NCI-H446 treated with DMSO at 0.1 percent for 48 hours (cell line): ENCODE measurements around the gene ADGRL2.
A peak's percentile ranks its signal among the peaks of the same experiment; 100 is the strongest.

ENCODE experiments used
- DNase-seq: peaks from one replicate; lab custom pipeline; 2025; lab: John Stamatoyannopoulos, UW

The ADGRL2 gene

DNA sequence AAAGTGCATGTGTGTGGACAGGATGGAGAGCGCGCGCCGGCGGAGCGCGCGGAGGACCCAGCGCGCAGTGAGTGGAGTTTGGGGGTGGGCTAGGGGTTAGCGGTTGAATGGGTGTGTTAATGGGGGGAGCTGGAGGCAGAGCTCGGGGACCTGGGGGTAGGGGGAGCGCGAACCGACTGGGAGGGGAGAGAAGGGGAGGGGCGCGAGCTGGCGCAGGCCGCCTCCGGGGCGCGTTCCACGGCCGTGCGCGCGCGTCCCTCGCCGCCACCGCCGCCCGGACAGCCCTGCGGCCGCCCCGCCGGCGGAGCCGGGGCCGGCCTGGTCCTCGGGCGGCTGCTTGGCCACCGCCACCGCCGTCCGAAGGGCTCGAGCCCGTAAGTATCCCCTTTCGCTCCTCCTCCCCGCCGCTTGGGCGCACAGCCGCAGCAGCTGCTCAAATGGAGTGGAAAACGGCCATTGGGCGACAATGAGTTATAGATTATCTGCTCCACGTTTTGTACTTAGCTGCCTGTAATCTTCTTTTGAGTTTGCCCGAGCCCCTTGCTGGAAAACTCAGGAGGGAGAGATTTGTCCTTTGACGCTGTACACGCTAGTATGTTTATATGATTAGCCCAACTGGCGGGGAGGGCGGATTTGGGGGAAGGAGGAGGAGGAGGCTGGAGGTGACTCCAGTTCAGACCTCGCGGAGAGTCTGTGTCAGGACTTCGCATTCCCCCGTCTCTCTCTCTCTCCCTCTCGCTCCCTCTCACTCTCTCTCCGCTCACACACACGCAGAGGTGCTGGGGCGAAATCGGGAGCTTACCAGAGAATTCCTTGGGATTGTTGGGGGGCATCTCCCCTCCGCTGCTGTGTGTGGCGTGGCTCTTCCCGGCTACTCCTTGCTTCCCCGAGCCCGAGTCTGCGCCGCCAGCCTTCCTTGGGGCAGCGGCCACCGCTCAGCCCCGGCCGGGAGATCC is at the start of gene ADGRL2:
Gene ADGRL2, plus strand, starts transcription at position 240 of the 956 bp plus-strand sequence. CDS start 36,051 bp downstream, outside the sequence.
- peak; percentile 91 for DNase-seq

DNA sequence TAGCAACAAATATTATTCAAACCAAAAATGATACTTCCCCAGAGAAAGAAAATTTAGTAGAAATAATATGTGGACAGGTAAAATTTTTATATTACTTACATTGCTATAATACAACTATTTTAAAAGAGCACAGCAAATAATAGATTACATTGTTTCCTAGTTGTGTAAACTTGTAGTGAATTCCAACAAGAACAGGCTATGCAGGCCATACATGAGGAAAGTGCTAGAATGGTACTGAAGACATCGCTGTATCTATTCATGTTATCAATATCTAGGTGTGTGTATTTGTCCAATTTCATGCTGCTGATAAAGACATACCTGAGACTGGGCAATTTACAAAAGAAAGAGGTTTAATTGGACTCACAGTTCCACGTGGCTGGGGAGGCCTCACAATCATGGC is 47.9 kb upstream of the ADGRL2 start:
- DNase-seq = no peak

DNA sequence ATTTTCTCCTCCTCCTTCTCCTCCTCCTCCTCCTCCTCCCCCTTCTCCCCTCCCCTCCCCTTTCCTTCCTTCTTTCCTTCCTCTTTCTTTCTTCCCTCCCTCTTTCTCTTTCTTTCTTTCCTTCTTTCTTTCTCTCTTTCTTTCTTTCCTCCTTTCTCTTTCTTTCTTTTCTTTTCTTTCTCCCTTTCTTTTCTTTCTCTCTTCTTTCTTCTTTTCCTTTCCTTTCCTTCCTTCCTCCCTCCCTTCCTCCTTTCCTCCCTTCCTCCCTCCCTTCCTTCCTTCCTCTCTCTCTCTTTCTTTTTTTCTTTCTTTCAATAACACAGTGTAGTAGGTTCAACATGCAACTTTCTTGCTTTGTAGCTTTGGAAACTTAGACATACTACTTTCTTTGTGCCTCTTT is 46.3 kb upstream of the ADGRL2 start:
- DNase-seq = no peak

DNA sequence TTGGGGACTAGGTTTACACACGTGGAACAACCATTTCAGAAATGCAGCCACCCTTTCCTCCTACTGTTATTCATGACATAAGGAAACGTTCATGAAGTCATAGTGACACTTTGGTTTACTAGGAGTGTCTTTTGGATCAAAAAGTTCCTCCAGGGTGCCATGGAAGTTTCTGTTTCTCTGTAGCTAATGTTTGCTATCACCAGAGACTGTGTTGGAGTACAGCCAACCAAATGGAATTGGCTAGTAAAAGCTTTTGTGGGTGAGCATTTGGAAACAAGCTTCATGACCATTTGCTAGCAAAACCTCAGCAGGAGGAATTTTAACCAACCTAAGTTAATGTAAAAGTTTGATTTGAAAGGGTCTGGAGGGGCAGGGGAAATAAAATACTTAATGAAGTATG is 43.9 kb upstream of the ADGRL2 start:
- no peak for DNase-seq

DNA sequence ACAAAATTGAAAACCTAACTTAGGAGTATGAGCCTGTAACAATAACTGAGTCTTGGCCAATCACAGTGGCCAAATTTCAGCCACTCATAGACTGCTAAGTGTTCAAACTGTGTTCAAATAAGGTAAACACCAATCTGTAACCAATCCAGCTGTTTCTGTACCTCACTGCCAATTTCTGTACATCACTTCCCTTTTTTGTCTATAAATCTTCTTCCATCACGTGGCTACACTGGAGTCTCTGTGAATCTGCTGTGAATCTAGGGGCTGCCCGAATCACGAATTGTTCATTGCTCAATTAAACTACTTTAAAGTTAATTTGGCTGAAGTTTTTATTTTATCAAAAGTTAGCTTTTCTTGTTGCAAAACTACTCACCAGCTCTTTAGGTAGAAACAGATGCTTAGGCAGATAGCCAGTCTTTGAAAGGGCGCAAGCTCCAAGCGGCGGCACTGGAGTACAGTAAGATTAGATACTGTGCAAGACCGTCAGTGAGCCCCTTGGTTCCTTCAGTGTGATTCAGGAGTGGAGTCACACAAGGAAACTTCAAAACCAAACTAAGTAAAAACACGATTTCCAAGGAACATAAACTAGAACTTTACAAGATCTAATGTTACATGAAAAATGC is 43.2 kb upstream of the ADGRL2 start:
- DNase-seq = no peak

DNA sequence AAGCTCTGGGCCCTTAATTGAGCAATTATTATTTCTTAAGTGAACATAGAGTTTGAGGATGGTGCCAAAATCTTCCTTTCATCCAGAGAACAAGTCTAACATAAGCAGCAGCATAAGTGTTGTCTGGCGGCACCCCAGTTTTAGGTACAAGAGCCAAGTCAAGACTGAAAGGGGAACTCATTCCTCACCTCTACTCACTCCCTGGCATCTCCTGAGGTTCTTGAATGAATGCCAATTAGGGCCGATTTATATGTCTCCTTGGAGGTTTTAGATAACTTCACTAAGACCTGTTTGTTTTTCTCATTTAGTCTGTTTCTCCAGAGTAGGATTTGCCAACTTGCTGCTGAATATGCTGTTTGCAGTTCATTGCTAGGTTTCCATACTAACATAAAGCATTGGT is 42.6 kb upstream of the ADGRL2 start:
- DNase-seq = peak; percentile 54

DNA sequence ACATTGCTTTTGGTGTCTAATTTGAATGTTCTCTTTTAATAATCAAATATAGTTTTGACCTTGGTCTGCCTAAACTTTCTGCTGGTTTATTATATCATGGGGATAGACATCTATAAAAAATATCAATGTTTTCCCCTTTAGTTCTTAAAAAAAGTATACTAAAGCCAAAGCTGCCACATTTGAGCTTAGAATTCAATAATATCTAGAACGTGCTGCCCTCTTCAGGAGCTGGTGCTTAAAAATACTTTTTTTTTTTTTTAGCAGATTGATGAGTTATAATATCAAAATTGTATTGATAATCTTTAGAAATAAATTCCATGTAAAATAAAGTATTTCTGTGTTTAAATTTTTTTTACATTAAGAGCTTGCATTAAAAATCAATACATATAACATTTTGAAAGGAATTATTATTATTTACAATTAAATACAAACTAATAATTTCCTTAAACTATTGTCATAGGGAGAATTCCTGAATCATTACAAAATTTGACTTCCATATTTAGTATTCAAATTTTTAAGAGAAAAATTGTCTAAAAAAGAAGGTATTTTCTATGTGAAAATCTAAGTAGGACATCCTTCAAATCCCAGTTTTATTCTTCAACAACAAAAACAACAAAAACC is 40.1 kb upstream of the ADGRL2 start:
- DNase-seq = peak; percentile 41

DNA sequence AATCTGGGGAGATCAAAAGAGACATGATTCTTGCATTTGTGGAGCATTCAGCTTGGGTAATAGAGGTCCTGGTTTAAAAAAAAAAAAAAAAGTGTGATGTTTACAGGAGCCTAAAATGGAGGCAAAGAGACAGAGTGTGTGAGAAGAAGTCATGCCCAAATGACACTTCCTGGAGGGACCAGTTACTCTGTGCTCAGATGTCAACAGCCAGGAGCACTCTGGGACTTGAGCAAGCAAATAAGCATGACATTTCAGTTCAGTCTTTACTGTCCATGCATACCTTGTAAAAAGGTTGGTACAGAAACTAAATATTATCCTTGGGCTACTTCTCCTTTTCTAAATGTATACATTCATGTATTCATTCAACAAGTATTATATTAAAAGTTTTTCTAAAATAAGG is 25.2 kb upstream of the ADGRL2 start:
- no peak for DNase-seq

DNA sequence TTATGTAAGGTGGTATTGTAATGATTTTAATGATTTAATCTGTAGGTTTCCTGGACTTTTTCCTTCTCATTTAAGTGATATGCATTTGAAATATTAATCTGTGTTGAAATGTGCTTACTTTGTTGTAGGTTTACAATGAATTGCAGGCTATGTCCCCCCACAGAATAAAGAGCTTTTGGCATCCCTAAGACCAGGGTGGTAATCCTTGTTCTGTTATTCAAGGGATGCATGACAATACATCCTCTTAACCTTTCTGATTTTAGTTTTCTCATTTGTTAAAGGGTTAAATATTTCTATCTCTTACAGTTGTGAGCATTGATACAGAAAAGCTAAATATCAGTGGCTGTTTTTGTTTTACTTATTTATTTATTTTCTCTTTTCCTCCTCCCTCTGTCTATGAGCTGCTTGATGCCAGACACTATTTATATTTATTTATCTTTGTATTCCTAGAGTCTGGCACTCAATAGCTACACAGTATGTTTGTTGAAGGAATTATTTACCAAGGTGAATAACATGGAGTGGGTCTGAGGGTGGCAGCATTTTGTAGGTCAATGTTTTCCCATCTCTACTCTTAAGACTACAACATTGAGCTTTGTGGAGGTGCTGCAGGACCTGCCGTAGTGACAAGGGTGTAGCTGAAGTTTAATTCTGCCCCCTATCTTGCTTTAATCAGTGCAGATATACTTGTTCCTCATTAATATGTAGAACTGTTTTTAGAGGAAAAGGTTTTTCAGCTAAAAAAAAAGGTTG is 19.9 kb upstream of the ADGRL2 start:
- no peak for DNase-seq

DNA sequence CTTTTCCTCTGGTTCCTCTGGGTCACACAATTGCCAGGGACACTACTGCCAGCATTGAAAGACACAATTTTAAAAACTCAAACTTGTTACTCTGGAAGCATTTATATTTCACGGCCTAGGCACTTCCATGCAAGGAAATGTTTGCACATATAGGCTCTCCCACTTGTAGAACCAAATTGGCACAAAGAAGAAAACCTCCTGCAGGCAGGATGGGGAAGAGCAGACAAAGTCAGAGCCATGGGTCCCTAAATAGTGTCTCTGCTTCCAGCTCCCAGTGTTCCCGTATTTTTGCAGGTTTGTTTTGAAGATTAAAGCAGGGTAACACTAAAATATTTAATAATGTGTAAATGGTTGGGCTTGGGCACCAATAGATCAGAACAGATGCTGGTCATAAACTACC is 19.0 kb upstream of the ADGRL2 start:
- DNase-seq = no peak

DNA sequence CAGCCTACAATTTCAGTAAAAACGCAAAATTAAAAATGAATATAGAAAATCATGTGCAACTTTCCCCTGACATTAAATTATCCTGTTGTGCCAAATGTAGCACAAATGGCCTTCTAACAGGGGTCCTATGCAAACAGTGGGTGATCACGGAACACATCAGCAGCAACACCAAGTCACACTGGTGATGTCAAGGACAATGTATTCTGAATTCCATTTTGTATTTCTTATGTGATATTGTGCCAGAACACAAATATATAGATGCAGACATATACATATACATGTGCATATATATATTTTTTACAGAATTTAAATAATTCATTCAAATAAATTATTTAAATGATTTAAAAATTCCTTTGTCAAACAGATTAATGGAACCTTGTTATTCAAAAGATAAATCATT is 8.6 kb upstream of the ADGRL2 start:
- no peak for DNase-seq

DNA sequence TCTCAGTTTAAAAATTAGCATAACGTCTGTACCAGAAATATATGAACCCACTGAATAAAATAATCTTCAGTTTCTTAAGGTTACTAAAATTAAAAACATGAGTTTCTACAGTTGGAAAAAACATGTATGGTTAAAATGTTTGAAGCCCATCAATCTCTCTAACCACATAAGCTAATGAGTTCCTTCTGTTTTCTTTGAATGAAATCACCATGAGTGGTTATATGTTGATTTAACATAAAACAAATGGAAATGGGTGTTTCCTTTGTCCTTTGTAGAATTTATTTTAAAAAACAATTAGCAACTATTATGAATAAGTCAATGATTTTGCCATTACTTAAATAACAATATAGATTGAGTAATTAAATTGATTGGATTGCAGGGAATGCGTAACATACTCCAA is 3.0 kb upstream of the ADGRL2 start:
- DNase-seq = no peak

DNA sequence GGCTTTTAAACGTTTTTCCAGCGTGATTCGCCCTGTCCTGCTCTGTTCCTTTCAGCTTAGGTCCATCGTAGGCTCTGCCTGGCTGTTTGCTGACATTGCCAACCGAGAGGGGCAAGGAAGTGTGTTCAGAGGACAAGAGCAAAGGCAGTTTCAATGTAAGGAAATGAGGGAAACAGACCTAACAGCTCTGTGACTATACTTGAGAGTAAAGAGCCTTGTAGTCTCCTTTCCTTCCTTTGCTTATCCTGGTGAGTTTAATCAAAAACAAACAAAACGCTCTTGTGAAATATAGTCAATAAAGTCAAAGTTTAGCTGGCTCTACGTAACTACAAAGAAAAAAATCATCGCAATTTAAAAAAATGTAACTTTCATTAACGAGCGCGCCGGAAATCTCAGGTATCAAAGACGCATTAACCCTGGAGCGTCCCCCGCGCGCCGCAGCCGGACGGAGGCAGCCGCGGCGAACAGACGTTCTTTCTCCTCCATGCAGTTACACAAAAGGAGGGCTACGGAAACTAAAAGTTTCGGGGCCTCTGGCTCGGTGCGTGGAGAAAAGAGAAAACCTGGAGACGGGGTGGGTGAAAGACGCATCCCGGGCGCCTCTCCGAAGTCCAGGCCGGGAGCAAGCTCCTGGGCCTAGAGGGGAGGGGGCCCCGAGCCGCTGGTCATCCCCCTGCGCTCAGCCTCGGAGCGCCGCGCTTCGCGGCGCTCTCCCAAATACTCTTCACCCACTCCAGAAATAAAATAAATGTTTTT is 617 bp upstream of the ADGRL2 start:
- DNase-seq = peak; percentile 75

DNA sequence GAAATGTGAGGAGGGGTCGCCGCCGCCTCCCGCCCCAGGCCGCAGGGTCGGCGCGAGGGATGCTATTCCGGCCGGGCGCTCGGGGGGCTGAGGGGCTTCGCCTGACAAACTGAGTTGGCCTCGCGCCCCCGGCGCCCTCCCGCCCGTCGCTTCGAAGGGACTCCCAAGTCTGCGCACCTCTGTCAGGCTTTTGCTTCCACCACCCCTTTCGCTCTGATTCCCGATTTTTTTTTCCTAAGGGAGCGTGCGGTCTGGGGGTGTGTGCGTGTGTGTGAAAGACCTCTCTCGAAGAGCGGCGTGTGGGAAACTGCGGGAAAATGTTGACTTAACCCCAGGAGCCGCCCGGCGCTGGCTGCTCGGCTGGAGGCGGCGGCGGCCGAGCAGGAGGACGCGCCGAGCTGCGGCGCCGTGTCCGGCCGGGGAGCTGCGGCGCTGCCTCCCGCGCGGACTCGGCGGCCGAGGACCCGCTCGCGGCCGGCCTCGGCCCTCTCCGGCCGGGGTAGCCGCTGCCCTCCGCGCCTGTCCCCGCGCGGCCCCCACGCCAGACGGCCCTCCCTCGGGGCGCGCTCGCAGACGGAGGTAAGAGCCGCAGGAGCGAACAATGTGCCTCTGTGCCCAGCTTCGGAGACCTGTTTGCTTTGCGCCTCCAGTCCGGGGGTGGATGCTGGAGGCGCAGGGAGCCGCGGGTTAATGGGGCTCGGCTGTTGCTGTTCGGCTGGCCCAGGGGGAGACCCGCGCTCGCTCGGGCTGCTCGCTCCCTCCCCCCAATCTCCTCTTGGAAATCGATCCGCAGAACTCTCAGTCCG is 1.1 kb downstream of the ADGRL2 start:
- no peak for DNase-seq

DNA sequence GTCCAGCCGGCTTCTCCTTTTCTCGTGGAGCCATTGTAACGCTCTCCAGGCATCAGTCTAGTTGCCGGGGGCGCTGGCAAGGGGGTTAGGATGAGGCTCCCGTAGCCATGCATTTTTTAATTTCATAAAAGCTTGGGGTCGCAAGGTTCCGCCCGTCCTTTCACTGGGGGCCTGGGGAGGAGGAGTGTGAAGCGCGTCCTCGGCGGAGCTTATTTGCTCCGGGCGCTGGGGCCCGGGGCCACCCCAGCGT is 1.6 kb downstream of the ADGRL2 start:
- no peak for DNase-seq

DNA sequence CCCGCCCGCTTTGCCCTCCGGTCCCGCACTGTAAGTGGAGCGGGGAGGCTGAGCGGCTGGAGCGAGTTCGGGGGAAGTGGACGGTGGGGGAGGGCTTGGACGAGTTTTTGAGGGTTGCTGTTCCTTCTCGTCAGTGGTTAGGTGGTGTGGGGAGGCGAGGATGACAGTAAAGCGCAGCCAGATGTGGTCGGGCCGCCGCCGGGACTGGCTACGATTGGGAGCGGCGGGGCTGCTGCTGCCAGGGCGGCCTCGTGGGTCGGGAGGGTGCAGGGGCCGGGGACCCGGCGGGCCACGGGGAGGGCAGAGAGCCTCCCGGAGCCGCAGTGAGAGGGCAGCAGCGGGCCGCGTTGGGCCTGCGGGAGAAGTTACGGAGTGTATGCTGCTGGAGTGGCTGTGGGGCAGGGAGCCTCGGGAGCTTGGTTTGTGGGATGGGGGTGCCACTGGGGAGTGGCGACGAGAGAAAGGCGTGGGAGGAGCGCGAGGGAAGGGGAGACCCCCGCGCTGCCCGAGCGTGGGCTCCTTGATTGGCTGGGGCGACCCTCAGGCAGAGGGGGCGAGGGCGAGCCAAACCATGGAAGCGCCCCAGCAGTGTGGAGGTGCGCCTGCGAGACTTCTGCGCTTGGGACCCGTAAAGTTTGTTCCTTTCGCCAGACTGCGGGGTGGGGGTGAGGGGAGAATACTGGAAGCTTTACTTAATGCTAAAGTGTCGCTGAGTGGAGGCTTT is 2.1 kb downstream of the ADGRL2 start:
- peak; percentile 61 for DNase-seq

DNA sequence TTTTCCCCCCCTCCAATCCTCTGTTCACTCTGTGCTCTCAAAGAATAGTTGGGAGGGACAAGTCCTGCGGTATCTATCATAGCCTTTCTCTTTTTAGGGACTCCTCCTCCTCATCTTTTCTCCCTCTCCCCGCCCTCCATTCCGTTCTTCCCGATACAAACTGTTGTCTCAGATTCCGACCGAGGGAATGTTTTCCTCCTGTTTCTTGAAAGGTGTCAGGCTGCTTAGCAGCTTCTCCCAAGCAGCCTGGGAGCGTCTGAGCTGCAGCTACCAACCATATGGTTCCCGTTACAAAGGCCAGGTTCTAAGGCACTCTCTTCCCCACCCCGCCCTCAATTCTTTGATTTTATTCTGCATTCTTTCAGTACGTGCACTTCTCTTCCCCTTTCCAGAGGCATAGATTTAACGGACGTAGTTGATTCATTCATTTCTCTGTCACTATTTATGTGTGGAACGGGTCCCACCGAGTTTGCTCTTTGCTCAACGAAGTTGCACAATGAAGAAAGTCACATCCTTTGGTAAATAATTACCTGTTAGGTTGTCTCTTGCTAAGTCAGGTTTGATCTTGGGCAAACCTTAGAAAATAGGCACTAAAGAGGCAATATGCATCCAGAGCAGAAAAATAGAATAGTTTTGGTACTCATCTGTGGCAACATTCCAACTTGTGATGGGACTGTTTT is 2.8 kb downstream of the ADGRL2 start:
- DNase-seq = peak; percentile 39

DNA sequence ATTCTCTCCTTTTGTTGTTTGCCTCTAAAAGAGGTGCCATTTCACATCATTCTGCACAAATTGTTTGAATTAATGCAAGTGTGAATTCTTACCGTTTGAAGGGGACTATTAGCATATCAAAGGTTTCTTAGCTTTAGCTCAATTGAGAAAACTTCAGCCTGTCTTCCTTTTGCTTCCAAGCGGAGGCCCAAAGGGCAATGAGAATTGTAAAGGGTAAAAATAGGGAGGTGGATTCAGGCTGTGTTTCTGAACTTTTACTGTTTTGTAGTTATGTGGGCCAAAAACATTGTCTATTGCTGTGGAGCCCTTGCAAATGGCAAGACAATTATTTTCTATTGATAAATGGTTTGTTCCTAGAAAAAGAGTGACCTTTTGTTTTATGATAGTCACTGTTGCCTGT is 3.6 kb downstream of the ADGRL2 start:
- no peak for DNase-seq

DNA sequence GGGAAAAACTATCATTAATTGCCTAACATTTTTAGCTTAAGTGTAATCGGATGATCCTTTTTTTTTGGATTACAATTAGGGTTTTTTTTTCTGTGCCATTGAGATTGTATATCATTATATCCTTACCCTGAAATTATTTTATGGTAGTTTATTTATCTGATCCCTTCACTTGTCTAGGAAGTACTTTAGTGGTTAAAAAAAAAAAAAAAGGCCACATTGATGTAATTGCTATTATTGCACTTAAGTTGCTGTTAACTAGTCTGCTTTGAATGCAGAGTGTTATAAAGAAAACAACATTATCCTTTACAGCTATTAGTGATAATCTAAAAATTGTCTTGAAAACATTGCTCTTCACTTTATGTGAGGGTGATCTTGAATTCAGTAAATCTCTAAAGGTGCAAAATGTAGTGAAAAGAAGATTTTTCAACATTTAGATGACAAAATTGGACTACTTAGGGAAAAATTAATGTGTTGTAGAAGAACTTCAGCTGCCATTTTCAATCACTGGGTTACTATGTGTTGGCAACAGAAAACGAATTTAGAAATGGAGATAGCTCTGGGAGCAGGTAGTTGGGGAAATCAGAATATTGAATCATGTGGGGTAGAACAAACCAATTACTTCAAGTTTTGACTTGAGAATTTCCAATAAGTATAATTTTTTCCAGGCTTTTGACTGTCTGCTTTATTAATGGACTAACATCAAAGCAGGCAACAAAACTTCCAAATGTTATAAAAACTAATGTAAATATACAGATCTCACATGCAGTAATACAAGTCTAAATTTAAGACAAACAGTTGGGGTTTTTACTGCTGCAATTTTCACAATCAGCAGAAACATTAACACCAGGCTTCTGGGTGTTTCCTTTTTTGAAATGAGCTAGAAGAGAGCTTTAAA is 5.0 kb downstream of the ADGRL2 start:
- no peak for DNase-seq
